ENCODE measurements around the gene MARCHF2.

MARCHF2 gene

GRCh38 chr19:8457827-8458226, 44.7 kb downstream of the MARCHF2 start:
- Histone ChIP-seq H3K9me3 (ENCODE audit: control insufficient read depth, insufficient read depth, low read length) (no peaks in the 10 kb centered on the region), H3K9me2 (replicated peaks; ENCODE audit: control insufficient read depth, low read length) (no peaks in the 10 kb centered on the region), H4K20me1 (ENCODE audit: control insufficient read depth, insufficient read depth, low read depth, low read length) (peaks cover 55% of the 10 kb centered on the region; the same call in 1 of the 2 replicates), H3K4me1 (ENCODE audit: control insufficient read depth, low read length) (peaks cover 12% of the 10 kb centered on the region), H3K4me2 (ENCODE audit: low read length) (no peak overlapping the region), H3F3A (ENCODE audit: control insufficient read depth, insufficient read depth) (no peaks in the 10 kb centered on the region), H3K27me3 (ENCODE audit: control insufficient read depth, low read length) (no peaks in the 10 kb centered on the region), H3K79me2 (ENCODE audit: control insufficient read depth, low read length) (peaks cover 100% of the 10 kb centered on the region), H3K27ac (ENCODE audit: low read depth, low read length) (no peak overlapping the region), H3K36me3 (ENCODE audit: control insufficient read depth, low read length) (peaks cover 96% of the 10 kb centered on the region), H3K4me3 (ENCODE audit: low read length) (no peak overlapping the region)
- TF ChIP-seq CTCF (IDR thresholded peaks at IDR 0.05; ENCODE audit: low read depth, low read length, poor library complexity, severe bottlenecking) (no peak), EZH2phosphoT487 (IDR thresholded peaks at IDR 0.05; ENCODE audit: borderline replicate concordance, low read length) (no peak)

- Histone ChIP-seq H3K27ac (ENCODE audit: low read depth, low read length) (no peak overlapping the region), H3K79me2 (ENCODE audit: control insufficient read depth, low read length) (peaks cover 100% of the 10 kb centered on the region), H3K9me3 (ENCODE audit: control insufficient read depth, insufficient read depth, low read length) (no peaks in the 10 kb centered on the region), H3K27me3 (ENCODE audit: control insufficient read depth, low read length) (no peaks in the 10 kb centered on the region), H3K36me3 (ENCODE audit: control insufficient read depth, low read length) (peaks cover 100% of the 10 kb centered on the region), H3F3A (ENCODE audit: control insufficient read depth, insufficient read depth) (no peaks in the 10 kb centered on the region), H3K4me2 (ENCODE audit: low read length) (no peak overlapping the region), H3K9me2 (replicated peaks; ENCODE audit: control insufficient read depth, low read length) (no peaks in the 10 kb centered on the region), H3K4me1 (ENCODE audit: control insufficient read depth, low read length) (peaks cover 12% of the 10 kb centered on the region), H4K20me1 (ENCODE audit: control insufficient read depth, insufficient read depth, low read depth, low read length) (peaks cover 51% of the 10 kb centered on the region; the same call in 1 of the 2 replicates), H3K4me3 (ENCODE audit: low read length) (no peak overlapping the region)
- no peak for TF ChIP-seq CTCF (IDR thresholded peaks at IDR 0.05; ENCODE audit: low read depth, low read length, poor library complexity, severe bottlenecking)
- no peak for TF ChIP-seq EZH2phosphoT487 (IDR thresholded peaks at IDR 0.05; ENCODE audit: borderline replicate concordance, low read length)
Measured at GRCh38 chr19:8458380-8458779, 45.3 kb downstream of the MARCHF2 start.

- H3K9me3 ChIP-seq (ENCODE audit: control insufficient read depth, insufficient read depth, low read length): no peaks in the 10 kb centered on the region
- peaks cover 12% of the 10 kb centered on the region for H3K4me1 ChIP-seq (ENCODE audit: control insufficient read depth, low read length)
- H3K27me3 ChIP-seq (ENCODE audit: control insufficient read depth, low read length): no peaks in the 10 kb centered on the region
- H3K36me3 ChIP-seq (ENCODE audit: control insufficient read depth, low read length): peaks cover 100% of the 10 kb centered on the region
- no peak overlapping the region for H3K27ac ChIP-seq (ENCODE audit: low read depth, low read length)
- H3K4me3 ChIP-seq (ENCODE audit: low read length): no peak overlapping the region
- H4K20me1 ChIP-seq (ENCODE audit: control insufficient read depth, insufficient read depth, low read depth, low read length): peaks cover 44% of the 10 kb centered on the region; the same call in 1 of the 2 replicates
- H3F3A ChIP-seq (ENCODE audit: control insufficient read depth, insufficient read depth): no peaks in the 10 kb centered on the region
- H3K9me2 ChIP-seq (replicated peaks; ENCODE audit: control insufficient read depth, low read length): no peaks in the 10 kb centered on the region
- TF ChIP-seq CTCF (IDR thresholded peaks at IDR 0.05; ENCODE audit: low read depth, low read length, poor library complexity, severe bottlenecking) (no peak), EZH2phosphoT487 (IDR thresholded peaks at IDR 0.05; ENCODE audit: borderline replicate concordance, low read length) (no peak)
- no peak overlapping the region for H3K4me2 ChIP-seq (ENCODE audit: low read length)
- peaks cover 99% of the 10 kb centered on the region for H3K79me2 ChIP-seq (ENCODE audit: control insufficient read depth, low read length)
Measured at GRCh38 chr19:8459095-8459494, 46.0 kb downstream of the MARCHF2 start.
